Measurements from ENCODE around the gene CAMK1D.
A peak's percentile ranks its signal among the peaks of the same experiment; 100 is the strongest.
"Not testable (repeated sequence)": the region's sequence is repeated elsewhere in the genome, so short reads cannot be mapped to it uniquely, and the experiment has no call there.

CAMK1D gene

GRCh38 chr10:12701696-12702095 lies 352.3 kb downstream of the CAMK1D start:
- DNase-seq (ENCODE audit: low spot score), result no peak

DNA sequence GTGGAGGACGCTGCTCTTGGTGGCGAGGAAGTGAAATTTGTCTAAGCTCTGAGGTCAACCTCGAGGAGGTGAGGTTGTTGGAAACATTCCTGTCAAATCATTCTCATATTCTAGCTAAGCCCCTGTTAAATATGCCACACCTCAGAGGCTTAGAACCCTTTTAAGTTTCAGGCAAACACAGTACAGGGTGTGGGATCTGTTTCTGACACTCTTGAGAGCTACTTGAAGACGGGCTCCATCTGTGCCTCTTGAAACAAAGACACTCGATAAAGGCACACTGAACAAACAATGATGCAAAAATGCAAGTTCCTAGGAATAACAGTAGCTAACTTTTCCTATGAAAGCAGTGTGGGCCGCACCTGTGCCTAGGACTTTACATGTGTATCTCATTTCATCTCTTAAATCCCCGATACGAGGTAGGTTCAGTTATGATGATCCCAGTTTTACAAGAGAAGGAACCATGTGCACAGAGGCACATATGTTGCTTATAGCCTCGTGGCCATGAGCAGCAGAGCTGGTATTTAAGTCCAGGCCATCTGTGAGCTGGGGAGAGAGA lies 352.9 kb downstream of the CAMK1D start:
- DNase-seq (ENCODE audit: low spot score), result no peak

GRCh38 chr10:12703126-12703525 lies 353.8 kb downstream of the CAMK1D start:
- no peak for DNase-seq (ENCODE audit: low spot score)

GRCh38 chr10:12703813-12704212 lies 354.5 kb downstream of the CAMK1D start:
- peak; percentile 51 for DNase-seq (ENCODE audit: low spot score)

DNA sequence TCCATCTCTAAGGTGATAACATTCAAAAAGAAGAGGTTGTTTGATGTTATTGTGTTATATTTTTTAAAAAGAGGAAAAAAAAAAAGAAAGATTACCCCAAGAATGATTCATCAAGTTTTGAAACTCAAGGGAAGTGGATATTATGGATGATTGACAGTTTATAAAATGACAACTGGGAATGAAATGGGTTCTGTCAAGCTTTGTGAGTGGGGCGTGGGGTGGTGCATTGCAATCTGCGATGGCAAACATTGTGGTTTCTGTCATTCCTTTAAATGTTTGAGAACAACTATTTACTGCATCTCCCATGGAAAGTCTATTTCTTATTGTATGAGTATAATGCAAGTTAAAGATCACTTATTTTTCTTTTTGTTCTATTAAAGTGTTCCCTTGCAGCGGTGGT lies 355.1 kb downstream of the CAMK1D start:
- DNase-seq (ENCODE audit: low spot score), result no peak

DNA sequence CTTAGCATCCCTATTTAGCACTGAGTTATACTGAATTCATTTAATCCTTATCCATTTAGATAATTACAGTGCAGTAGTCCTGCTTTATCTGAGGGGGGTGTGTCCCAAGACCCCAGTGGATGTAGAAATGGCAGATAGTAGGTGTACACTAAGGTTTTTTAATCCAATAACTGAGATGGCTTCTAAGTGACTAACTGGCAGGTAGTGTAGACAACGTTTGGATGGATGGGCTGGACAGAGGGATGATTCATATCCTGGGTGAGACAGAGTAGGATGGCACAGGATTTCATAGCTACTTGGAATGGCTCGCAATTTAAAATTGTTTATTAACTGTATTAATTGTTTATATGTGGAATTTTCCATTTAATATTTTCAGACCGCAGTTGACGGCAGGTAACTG lies 356.6 kb downstream of the CAMK1D start:
- no peak for DNase-seq (ENCODE audit: low spot score)

- DNase-seq (ENCODE audit: low spot score), result peak; percentile 52
These were observed 358.3 kb downstream of the CAMK1D start for GRCh38 chr10:12707461-12708185.

- DNase-seq (ENCODE audit: low spot score), result no peak
These were observed 359.7 kb downstream of the CAMK1D start for GRCh38 chr10:12709000-12709401.

- DNase-seq (ENCODE audit: low spot score), result no peak
These were observed 360.2 kb downstream of the CAMK1D start for GRCh38 chr10:12709521-12709963.

- no peak for DNase-seq (ENCODE audit: low spot score)
These were observed 360.8 kb downstream of the CAMK1D start for GRCh38 chr10:12710157-12710556.

GRCh38 chr10:12710594-12711349 lies 361.4 kb downstream of the CAMK1D start:
- peak; percentile 72 for DNase-seq (ENCODE audit: low spot score)

DNA sequence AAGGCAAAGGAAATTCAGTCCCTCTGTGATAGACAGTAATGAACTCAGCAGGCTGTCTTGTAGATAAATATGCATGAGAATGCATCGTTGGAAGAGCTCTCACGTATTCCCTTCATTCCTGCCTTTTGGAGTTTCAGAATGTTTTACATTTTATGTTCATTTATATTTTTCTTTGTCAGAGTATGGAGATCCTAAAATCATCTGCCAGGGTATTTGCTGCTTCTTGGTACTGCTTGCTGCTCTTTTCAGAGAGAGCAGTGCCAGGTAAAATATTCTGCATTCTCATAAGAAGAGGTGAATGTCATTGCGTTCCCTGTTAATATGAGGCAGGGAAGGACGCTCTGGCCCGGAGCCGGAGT lies 362.0 kb downstream of the CAMK1D start:
- DNase-seq (ENCODE audit: low spot score), result no peak

GRCh38 chr10:12712293-12712983 lies 363.1 kb downstream of the CAMK1D start:
- DNase-seq (ENCODE audit: low spot score), result no peak

DNA sequence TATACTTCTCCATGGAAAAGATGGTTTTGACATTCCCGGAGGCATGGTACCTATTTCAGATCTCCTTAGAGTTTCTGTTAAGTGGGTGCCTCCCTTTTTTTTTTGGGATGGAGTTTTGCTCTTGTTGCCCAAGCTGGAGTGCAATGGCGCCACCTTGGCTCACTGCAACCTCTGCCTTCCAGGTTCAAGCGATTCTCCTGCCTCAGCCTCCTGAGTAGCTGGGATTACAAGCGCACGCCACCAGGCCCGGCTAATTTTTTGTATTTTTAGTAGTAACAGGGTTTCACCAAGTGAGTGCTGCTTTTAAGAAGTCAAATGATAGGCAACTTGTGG lies 363.6 kb downstream of the CAMK1D start:
- DNase-seq (ENCODE audit: low spot score), result not testable (repeated sequence)

DNA sequence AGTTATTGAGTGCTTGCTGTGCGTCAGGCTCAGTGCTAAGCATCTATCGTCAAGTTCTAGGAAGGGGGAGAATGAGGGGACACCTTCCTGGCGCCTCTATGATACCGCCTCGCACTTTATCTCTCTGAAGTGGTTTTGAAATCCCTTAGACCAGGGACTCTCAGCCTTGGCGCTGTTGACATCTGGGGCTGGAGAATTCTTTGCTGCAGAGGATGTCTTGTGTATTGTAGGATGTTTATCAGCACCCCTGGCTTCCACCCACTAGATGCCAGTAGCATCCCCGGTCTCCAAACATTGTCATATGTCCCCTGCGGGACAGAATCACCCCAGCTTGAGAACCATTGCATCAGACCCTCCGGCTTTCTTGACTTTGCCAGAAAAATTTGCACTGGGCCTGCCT lies 366.7 kb downstream of the CAMK1D start:
- no peak for DNase-seq (ENCODE audit: low spot score)

DNA sequence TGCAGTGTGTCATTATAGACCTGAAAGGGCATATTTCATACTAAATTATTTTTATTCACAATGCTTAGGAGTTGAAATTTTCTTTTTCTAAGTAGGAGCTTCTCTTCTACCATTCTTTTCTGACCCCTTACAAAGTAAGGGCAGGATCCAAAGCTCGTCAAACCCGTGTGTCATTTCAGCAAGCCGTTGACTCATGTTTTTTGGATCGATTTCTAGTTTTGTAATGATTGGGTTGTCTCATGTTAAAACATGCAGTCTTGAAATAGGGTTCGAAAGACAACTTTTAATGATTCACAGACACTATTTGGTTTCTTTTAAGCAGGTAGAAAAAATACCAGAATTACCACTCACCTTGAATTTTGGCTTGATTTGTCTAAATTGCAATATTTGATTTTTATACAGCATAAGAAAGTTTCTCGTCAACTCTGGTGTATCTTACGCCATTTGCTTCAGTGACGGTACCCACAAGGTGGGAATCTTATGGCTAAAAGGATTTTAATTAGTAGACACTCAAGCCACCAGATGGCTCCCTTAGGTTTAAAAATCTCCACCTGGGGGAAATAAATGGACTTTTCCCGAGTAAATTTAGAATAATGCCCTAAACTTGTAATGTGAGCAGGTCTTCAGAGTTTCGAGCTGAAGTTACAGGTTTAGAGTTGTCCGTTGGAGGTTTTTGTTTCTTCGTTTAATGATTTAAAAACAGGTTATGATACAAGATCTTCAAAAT lies 368.8 kb downstream of the CAMK1D start:
- no peak for DNase-seq (ENCODE audit: low spot score)

- DNase-seq (ENCODE audit: low spot score), result no peak
These were observed 370.0 kb downstream of the CAMK1D start for GRCh38 chr10:12719365-12719764.

DNA sequence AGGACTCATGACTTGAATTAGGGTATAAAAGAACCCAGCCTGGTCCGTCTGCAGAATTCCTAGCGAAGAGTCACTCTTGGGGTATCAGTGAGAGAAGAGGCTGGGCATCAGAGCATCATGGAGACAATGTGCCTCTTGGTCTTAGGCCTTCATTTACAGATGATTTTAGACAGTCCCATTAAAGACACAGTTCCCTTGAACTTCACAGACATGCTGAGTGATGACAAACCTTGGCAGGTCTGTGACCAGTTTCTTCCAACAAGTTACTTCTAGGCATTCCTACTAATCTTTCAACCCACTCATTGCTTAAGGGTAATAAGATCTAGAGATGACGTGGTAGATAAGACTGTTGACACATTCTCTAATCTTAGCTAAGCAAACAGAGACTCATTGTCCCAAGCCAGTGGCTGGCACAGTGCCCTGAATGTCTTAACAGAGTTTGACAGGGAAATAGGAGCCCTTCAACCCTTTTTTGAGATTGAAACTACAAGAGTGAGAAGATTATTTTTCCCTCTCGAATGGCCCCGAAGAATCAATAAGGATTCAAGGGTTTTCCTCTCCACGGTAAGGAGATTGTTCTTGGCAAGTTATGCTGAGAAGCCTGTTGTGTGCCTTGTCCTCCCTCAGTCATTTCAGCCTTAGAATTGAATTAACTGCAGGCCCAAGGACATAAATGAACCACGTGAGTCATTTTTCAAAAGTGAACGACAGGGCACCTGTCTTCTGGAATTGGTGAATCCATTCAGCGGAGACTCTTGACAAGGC lies 371.1 kb downstream of the CAMK1D start:
- DNase-seq (ENCODE audit: low spot score), result peak; percentile 24

DNA sequence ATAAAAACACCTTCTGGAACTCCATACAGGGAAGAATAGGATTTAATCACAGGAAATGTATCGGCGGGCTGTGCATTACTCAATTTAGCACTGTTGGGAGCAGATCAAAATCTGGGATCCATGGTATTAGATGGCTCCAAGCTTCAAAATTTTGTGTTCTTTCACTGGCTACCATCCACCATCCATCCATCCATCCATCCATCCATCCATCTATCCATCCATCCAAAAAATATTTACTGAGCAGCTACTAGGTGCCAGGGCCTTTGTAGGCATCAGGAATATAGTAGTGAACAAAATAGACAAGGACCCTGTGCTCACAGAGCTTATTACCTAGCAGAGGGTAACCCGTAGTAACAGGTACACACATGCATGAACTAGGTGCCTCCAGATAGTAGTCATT lies 372.0 kb downstream of the CAMK1D start:
- no peak for DNase-seq (ENCODE audit: low spot score)

DNA sequence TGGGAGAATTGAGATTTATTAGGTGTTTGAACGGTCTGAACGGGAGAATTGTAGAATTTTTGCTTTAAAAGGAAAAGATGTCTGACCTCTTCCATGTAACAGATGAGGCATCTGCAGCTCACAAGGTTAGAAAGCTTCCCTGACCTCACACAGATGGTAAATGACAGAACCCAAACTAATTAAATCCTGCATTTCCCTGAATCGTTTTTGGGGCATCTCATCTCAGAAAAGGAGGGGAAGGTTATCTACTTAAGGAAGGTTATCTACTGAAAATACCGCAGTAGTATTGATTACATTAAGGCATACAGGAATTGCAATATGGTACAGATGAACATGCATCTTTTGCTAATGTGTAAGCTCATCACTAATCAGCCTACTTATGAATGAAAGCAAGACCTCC lies 373.9 kb downstream of the CAMK1D start:
- no peak for DNase-seq (ENCODE audit: low spot score)

DNA sequence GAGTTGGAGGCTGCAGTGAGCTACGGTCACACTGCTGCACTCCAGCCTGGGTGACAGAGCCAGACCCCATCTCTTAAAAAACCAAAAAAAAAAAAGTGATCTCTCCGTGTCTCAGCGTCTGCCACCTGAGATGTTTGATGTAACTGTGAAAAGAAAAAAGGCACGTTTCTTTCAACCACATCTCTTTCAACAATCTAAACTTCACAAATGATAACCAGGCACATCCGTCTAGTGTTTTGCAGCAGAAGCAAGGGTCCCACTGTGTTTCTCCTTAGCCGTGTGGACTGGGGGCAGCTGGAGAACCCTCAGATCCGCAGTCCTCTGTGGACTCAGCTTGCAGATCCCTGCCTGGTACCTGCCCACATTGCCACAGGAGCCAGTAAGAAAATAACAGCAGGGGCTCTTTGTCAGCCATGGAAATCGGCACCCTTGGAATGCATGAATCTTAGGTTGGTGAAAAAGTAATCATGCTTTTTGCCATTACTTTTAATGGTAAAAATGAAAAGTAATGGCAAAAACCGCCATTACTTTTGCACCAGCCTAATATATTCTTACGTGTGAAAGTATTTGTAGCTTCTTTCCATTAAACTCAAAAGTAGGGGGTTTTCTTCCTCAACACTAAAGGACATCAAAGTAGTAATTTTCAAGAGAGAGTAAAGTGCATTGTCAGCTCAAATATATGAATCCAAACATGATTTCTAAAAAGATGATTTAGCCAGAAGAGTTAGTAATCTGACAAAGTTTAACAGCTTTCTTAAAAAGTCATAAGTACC lies 375.6 kb downstream of the CAMK1D start:
- DNase-seq (ENCODE audit: low spot score), result no peak

Measured in hepatic stellate cell (primary cell).